ENCODE measurements around the gene MSH6. TPM values are rescaled to one million over a fixed set of nuclear protein-coding genes. Genes with fewer than 3 reads are reported as not detected.

MSH6 gene
- total RNA-seq, 1 donor from 2014 or later, result 53.8 TPM

DNA sequence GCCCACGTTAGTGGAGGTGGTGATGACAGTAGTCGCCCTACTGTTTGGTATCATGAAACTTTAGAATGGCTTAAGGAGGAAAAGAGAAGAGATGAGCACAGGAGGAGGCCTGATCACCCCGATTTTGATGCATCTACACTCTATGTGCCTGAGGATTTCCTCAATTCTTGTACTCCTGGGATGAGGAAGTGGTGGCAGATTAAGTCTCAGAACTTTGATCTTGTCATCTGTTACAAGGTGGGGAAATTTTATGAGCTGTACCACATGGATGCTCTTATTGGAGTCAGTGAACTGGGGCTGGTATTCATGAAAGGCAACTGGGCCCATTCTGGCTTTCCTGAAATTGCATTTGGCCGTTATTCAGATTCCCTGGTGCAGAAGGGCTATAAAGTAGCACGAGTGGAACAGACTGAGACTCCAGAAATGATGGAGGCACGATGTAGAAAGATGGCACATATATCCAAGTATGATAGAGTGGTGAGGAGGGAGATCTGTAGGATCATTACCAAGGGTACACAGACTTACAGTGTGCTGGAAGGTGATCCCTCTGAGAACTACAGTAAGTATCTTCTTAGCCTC, 16.2 kb downstream of the MSH6 start:
- Mint-ChIP-seq H3K9me3 (ENCODE audit: unreplicated experiment) (no peaks in the 10 kb centered on the region), H3K27me3 (ENCODE audit: low read depth, unreplicated experiment) (no peaks in the 10 kb centered on the region), H3K4me3 (ENCODE audit: unreplicated experiment) (no peak overlapping the region), H3K36me3 (ENCODE audit: low read depth, unreplicated experiment) (peaks cover 37% of the 10 kb centered on the region), H3K27ac (ENCODE audit: unreplicated experiment) (no peak overlapping the region), H3K4me1 (ENCODE audit: low read depth, unreplicated experiment) (no peaks in the 10 kb centered on the region)
- H3K4me3 ChIP-seq (ENCODE audit: insufficient read depth, low read depth, low read length), result no peak overlapping the region
- peaks cover 62% of the 10 kb centered on the region for H3K79me2 ChIP-seq (ENCODE audit: insufficient read depth, low read length)
- H3K9me3 ChIP-seq (ENCODE audit: insufficient read depth, low read depth, low read length), result peaks cover 5% of the 10 kb centered on the region
- H3K36me3 ChIP-seq (ENCODE audit: insufficient read depth, low read length), result peaks cover 56% of the 10 kb centered on the region
- H3K4me2 ChIP-seq (ENCODE audit: low read length), result no peak overlapping the region
- no peak overlapping the region for H3K9ac ChIP-seq (ENCODE audit: low read length)
- H3K4me1 ChIP-seq (ENCODE audit: insufficient read depth, low read length), result no peaks in the 10 kb centered on the region
- peaks cover 32% of the 10 kb centered on the region for H4K20me1 ChIP-seq (ENCODE audit: insufficient read depth, low read length)
- no peaks in the 10 kb centered on the region for H3K27me3 ChIP-seq (ENCODE audit: insufficient read depth, low read length)
- FAIRE-seq (no peak), DNase-seq (ENCODE audit: low read depth) (no peak)
- no peak for TF ChIP-seq EZH2 (IDR thresholded peaks at IDR 0.05; ENCODE audit: insufficient read depth, low read length)
- TF ChIP-seq, protein P1, sequence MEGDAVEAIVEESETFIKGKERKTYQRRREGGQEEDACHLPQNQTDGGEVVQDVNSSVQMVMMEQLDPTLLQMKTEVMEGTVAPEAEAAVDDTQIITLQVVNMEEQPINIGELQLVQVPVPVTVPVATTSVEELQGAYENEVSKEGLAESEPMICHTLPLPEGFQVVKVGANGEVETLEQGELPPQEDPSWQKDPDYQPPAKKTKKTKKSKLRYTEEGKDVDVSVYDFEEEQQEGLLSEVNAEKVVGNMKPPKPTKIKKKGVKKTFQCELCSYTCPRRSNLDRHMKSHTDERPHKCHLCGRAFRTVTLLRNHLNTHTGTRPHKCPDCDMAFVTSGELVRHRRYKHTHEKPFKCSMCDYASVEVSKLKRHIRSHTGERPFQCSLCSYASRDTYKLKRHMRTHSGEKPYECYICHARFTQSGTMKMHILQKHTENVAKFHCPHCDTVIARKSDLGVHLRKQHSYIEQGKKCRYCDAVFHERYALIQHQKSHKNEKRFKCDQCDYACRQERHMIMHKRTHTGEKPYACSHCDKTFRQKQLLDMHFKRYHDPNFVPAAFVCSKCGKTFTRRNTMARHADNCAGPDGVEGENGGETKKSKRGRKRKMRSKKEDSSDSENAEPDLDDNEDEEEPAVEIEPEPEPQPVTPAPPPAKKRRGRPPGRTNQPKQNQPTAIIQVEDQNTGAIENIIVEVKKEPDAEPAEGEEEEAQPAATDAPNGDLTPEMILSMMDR (IDR thresholded peaks at IDR 0.05; ENCODE audit: insufficient read depth, low read depth, low read length), result no peak
- H3K27ac ChIP-seq (ENCODE audit: low read depth, low read length), result no peak overlapping the region
- H2AFZ ChIP-seq (ENCODE audit: low read depth, low read length), result no peak overlapping the region

DNA sequence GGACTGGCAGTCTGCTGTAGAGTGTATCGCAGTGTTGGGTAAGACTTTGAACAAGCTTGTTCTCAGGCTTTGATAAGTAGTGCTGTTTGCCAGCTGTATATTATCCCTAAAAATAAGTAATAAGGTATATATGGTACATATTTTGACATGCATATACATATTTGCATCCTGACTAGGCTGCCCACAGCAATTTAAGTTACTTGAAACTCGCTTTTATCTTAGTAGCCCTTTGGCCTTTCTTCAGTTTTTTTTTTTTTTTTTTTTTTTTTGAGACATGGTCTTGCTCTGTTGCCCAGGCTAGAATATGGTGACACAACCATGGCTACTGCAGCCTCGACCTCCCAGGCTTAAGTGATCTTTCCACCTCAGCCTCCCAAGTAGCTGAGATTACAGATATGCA, 18.2 kb downstream of the MSH6 start:
- Histone ChIP-seq H3K9me3 (ENCODE audit: insufficient read depth, low read depth, low read length) (peaks cover 5% of the 10 kb centered on the region), H3K4me2 (ENCODE audit: low read length) (no peak overlapping the region), H3K27ac (ENCODE audit: low read depth, low read length) (no peak overlapping the region), H2AFZ (ENCODE audit: low read depth, low read length) (no peak overlapping the region), H3K79me2 (ENCODE audit: insufficient read depth, low read length) (peaks cover 46% of the 10 kb centered on the region), H3K4me1 (ENCODE audit: insufficient read depth, low read length) (no peaks in the 10 kb centered on the region), H3K9ac (ENCODE audit: low read length) (no peak overlapping the region), H3K36me3 (ENCODE audit: insufficient read depth, low read length) (peaks cover 69% of the 10 kb centered on the region), H3K4me3 (ENCODE audit: insufficient read depth, low read depth, low read length) (no peak overlapping the region), H4K20me1 (ENCODE audit: insufficient read depth, low read length) (peaks cover 34% of the 10 kb centered on the region), H3K27me3 (ENCODE audit: insufficient read depth, low read length) (no peaks in the 10 kb centered on the region)
- DNase-seq (ENCODE audit: low read depth) (no peak), FAIRE-seq (no peak)
- Mint-ChIP-seq H3K9me3 (ENCODE audit: unreplicated experiment) (no peaks in the 10 kb centered on the region), H3K27me3 (ENCODE audit: low read depth, unreplicated experiment) (no peaks in the 10 kb centered on the region), H3K4me1 (ENCODE audit: low read depth, unreplicated experiment) (no peaks in the 10 kb centered on the region), H3K27ac (ENCODE audit: unreplicated experiment) (no peak overlapping the region), H3K36me3 (ENCODE audit: low read depth, unreplicated experiment) (peaks cover 37% of the 10 kb centered on the region), H3K4me3 (ENCODE audit: unreplicated experiment) (no peak overlapping the region)
- TF ChIP-seq, protein P1 (IDR thresholded peaks at IDR 0.05; ENCODE audit: insufficient read depth, low read depth, low read length), result no peak
- TF ChIP-seq EZH2 (IDR thresholded peaks at IDR 0.05; ENCODE audit: insufficient read depth, low read length), result no peak

DNA sequence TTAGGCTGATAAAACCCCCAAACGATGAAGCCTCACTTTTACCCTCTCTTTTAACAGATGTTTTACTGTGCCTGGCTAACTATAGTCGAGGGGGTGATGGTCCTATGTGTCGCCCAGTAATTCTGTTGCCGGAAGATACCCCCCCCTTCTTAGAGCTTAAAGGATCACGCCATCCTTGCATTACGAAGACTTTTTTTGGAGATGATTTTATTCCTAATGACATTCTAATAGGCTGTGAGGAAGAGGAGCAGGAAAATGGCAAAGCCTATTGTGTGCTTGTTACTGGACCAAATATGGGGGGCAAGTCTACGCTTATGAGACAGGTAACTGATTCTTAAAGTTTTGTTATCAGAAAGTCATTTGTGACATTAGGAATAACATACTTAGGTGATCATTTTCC, 20.4 kb downstream of the MSH6 start:
- H3K4me3 ChIP-seq (ENCODE audit: insufficient read depth, low read depth, low read length), result no peak overlapping the region
- peaks cover 5% of the 10 kb centered on the region for H3K9me3 ChIP-seq (ENCODE audit: insufficient read depth, low read depth, low read length)
- no peak overlapping the region for H3K27ac ChIP-seq (ENCODE audit: low read depth, low read length)
- Mint-ChIP-seq H3K36me3 (ENCODE audit: low read depth, unreplicated experiment) (peaks cover 34% of the 10 kb centered on the region), H3K27ac (ENCODE audit: unreplicated experiment) (no peak overlapping the region), H3K4me3 (ENCODE audit: unreplicated experiment) (no peak overlapping the region), H3K4me1 (ENCODE audit: low read depth, unreplicated experiment) (no peaks in the 10 kb centered on the region), H3K27me3 (ENCODE audit: low read depth, unreplicated experiment) (no peaks in the 10 kb centered on the region), H3K9me3 (ENCODE audit: unreplicated experiment) (no peaks in the 10 kb centered on the region)
- no peak overlapping the region for H3K4me2 ChIP-seq (ENCODE audit: low read length)
- no peak overlapping the region for H2AFZ ChIP-seq (ENCODE audit: low read depth, low read length)
- H3K4me1 ChIP-seq (ENCODE audit: insufficient read depth, low read length), result no peaks in the 10 kb centered on the region
- peaks cover 30% of the 10 kb centered on the region for H4K20me1 ChIP-seq (ENCODE audit: insufficient read depth, low read length)
- TF ChIP-seq, protein P1 (IDR thresholded peaks at IDR 0.05; ENCODE audit: insufficient read depth, low read depth, low read length), result no peak
- no peak for TF ChIP-seq EZH2 (IDR thresholded peaks at IDR 0.05; ENCODE audit: insufficient read depth, low read length)
- no peak for FAIRE-seq
- no peak for DNase-seq (ENCODE audit: low read depth)
- H3K27me3 ChIP-seq (ENCODE audit: insufficient read depth, low read length), result no peaks in the 10 kb centered on the region
- no peak overlapping the region for H3K9ac ChIP-seq (ENCODE audit: low read length)
- peaks cover 27% of the 10 kb centered on the region for H3K79me2 ChIP-seq (ENCODE audit: insufficient read depth, low read length)
- peaks cover 79% of the 10 kb centered on the region for H3K36me3 ChIP-seq (ENCODE audit: insufficient read depth, low read length)

All from astrocyte (in vitro differentiated cells and primary cell).